HCT116 (cell line): ENCODE results near the gene SPATA45. TPM values are rescaled to one million over a fixed set of nuclear protein-coding genes. Genes with fewer than 3 reads are reported as not detected.

Experiments
- ATAC-seq: fragments of 200-7000 bp; cut with Tn5 transposase; 2 replicates; pipeline ENCODE4 v1.9.1; 2020; ENCODE audit warnings: mild to moderate bottlenecking, moderate library complexity
- BruUV-seq: library from RNA; stranded (reverse); fragments of 400-500 nt; replicated peaks from 2 replicates; lab custom pipeline; 2021; lab: Mats Ljungman, UMichigan
- CTCF ChIA-PET: fragments of 300-600 bp; sonication (Branson Sonifier 250); formaldehyde crosslinking; loops from one replicate; lab custom pipeline; 2021; ENCODE audit warnings: antibody characterized with exemption; lab: Charles Lee
- POLR2A ChIA-PET: fragments of 300-600, 350-600 bp; sonication (Branson Sonifier 250); formaldehyde crosslinking; loops from one replicate; lab custom pipeline; 2021; ENCODE audit warnings: antibody characterized with exemption; lab: Charles Lee
- RAD21 ChIA-PET, 2 experiments: fragments of 300-600 bp; sonication (Branson Sonifier 250); formaldehyde crosslinking; loops; one replicate each; lab custom pipeline; 2023; ENCODE audit warnings: low total read pairs in 2 of 2; ENCODE audit not compliant: uncharacterized antibody in 2 of 2, unreplicated experiment in 2 of 2, low non-redundant PET in 1 of 2; lab: Charles Lee
- DNase-seq: peaks from one replicate; pipeline ENCODE4 v3.0.0-alpha.2; 2010; ENCODE audit warnings: low read depth, low spot score
- H2AFZ ChIP-seq: fragments of 200-600 bp; shearing (Covaris generic), sonication (generic); 2 replicates; pipeline ENCODE4 v1.6.1; 2017; ENCODE audit warnings: low read depth, mixed run types, mixed read lengths, antibody characterized with exemption, low read length; ENCODE audit not compliant: poor library complexity, severe bottlenecking
- H3K27ac ChIP-seq: 2 replicates; pipeline ENCODE4 v1.5.1; 2012; ENCODE audit warnings: low read depth, low read length
- H3K27me3 ChIP-seq: fragments of 200-600 bp; sonication (generic); 2 replicates; pipeline ENCODE4 v1.6.1; 2016; ENCODE audit warnings: mixed run types, low read length, mixed read lengths; ENCODE audit not compliant: insufficient read depth
- H3K36me3 ChIP-seq, 2 experiments: fragments of 200-500 bp in 1 of 2; fragments of 200-600 bp in 1 of 2; sonication (Bioruptor generic) in 1 of 2; sonication (generic) in 1 of 2; 2 replicates each; pipeline versions ENCODE4 v1.5.1 to v1.6.1; 2014 to 2016; ENCODE audit warnings: low read length in 2 of 2, inconsistent platforms in 1 of 2, mixed read lengths in 1 of 2, mixed run types in 1 of 2; ENCODE audit not compliant: insufficient read depth in 2 of 2, control insufficient read depth in 1 of 2
- H3K4me1 ChIP-seq, 2 experiments: fragments of 200-600 bp in 1 of 2; sonication (generic) in 1 of 2; 2 replicates each; pipeline versions ENCODE4 v1.5.1 to v1.6.1; 2012 to 2017; ENCODE audit warnings: low read length in 2 of 2, inconsistent platforms in 1 of 2, mild to moderate bottlenecking in 1 of 2, mixed read lengths in 1 of 2, mixed run types in 1 of 2, moderate library complexity in 1 of 2; ENCODE audit not compliant: insufficient read depth in 2 of 2, control insufficient read depth in 1 of 2
- H3K4me2 ChIP-seq: fragments of 200-600 bp; sonication (generic); 2 replicates; pipeline ENCODE4 v1.6.1; 2017; ENCODE audit warnings: mixed run types, low read length, mixed read lengths
- H3K4me3 ChIP-seq, 2 experiments: fragments of 200-600 bp in 1 of 2; sonication (generic) in 1 of 2; replicated peaks in 1 of 2; 2 replicates each; pipeline ENCODE4 v1.5.1; 2011 to 2016; ENCODE audit warnings: low read length in 2 of 2, control low read depth in 1 of 2, low read depth in 1 of 2, mild to moderate bottlenecking in 1 of 2, mixed read lengths in 1 of 2, mixed run types in 1 of 2
- H3K79me2 ChIP-seq: fragments of 200-600 bp; sonication (generic); 2 replicates; pipeline ENCODE4 v1.6.1; 2017; ENCODE audit warnings: mild to moderate bottlenecking, mixed run types, low read length, moderate library complexity, mixed read lengths; ENCODE audit not compliant: insufficient read depth
- H3K9ac ChIP-seq: fragments of 200-600 bp; sonication (generic); 2 replicates; pipeline ENCODE4 v1.6.1; 2016; ENCODE audit warnings: low read length, mixed read lengths
- H3K9me2 ChIP-seq: fragments of 200-600 bp; sonication (generic), shearing (Covaris generic); 2 replicates; pipeline ENCODE4 v1.6.1; 2017; ENCODE audit warnings: mixed run types, mild to moderate bottlenecking, moderate library complexity; ENCODE audit not compliant: insufficient read depth
- H3K9me3 ChIP-seq, 2 experiments: fragments of 200-500 bp in 1 of 2; fragments of 200-600 bp in 1 of 2; sonication (Bioruptor generic) in 1 of 2; sonication (generic) in 1 of 2; 2 replicates each; pipeline ENCODE4 v1.6.1; 2014 to 2017; ENCODE audit warnings: low read length in 2 of 2, mixed read lengths in 2 of 2, inconsistent platforms in 1 of 2, low read depth in 1 of 2, mild to moderate bottlenecking in 1 of 2, mixed run types in 1 of 2, moderate library complexity in 1 of 2; ENCODE audit not compliant: control insufficient read depth in 1 of 2, insufficient read depth in 1 of 2
- H4K20me1 ChIP-seq: fragments of 200-600 bp; sonication (generic), shearing (Covaris generic); 2 replicates; pipeline ENCODE4 v1.6.1; 2017; ENCODE audit warnings: mixed run types, mild to moderate bottlenecking, moderate library complexity; ENCODE audit not compliant: insufficient read depth
- ATF3 ChIP-seq: IDR thresholded peaks from 2 replicates; pipeline ENCODE4 v1.6.1; 2012
- CBX3 ChIP-seq: IDR thresholded peaks from 2 replicates; pipeline ENCODE4 v1.6.1; 2012; ENCODE audit warnings: low read depth
- CTCF ChIP-seq, 3 experiments: fragments of 200-600 bp in 1 of 3; sonication (generic) in 1 of 3; IDR thresholded peaks in 2 of 3; conservative IDR thresholded peaks in 1 of 3; 2 replicates each; pipeline ENCODE4 v1.5.1; 2012 to 2017; ENCODE audit warnings: low read depth in 2 of 3, low read length in 2 of 3, antibody characterized with exemption in 1 of 3, borderline replicate concordance in 1 of 3, control low read depth in 1 of 3, mild to moderate bottlenecking in 1 of 3, mixed read lengths in 1 of 3, mixed run types in 1 of 3, moderate library complexity in 1 of 3; ENCODE audit not compliant: insufficient read depth in 1 of 3
- EGR1 ChIP-seq: IDR thresholded peaks from 2 replicates; pipeline ENCODE4 v1.6.1; 2012; ENCODE audit warnings: low read depth
- ELF1 ChIP-seq: IDR thresholded peaks from 2 replicates; pipeline ENCODE4 v1.6.1; 2012; ENCODE audit warnings: low read depth, borderline replicate concordance
- EZH2phosphoT487 ChIP-seq: fragments of 200-600 bp; IDR thresholded peaks from 2 replicates; pipeline ENCODE4 v1.6.1; 2018; ENCODE audit warnings: antibody characterized with exemption, borderline replicate concordance
- FOSL1 ChIP-seq: IDR thresholded peaks from 2 replicates; pipeline ENCODE4 v1.6.1; 2012; ENCODE audit warnings: low read depth
- JUND ChIP-seq: IDR thresholded peaks from 2 replicates; pipeline ENCODE4 v1.6.1; 2012
- MAX ChIP-seq: IDR thresholded peaks from 2 replicates; pipeline ENCODE4 v1.6.1; 2012
- SIN3A ChIP-seq: IDR thresholded peaks from 2 replicates; pipeline ENCODE4 v1.6.1; 2012; ENCODE audit warnings: low read depth
- SP1 ChIP-seq: IDR thresholded peaks from 2 replicates; pipeline ENCODE4 v1.6.1; 2012; ENCODE audit warnings: low read depth
- SRF ChIP-seq: IDR thresholded peaks from 2 replicates; pipeline ENCODE4 v1.6.1; 2012; ENCODE audit warnings: low read depth
- YY1 ChIP-seq: IDR thresholded peaks from 2 replicates; pipeline ENCODE4 v1.6.1; 2011; ENCODE audit warnings: low read length, low read depth, moderate library complexity, mild to moderate bottlenecking; ENCODE audit not compliant: insufficient replicate concordance; ENCODE audit errors: extremely low read depth
- ZNF274 ChIP-seq: fragments of 200-500 bp; sonication (Bioruptor generic); IDR thresholded peaks from 2 replicates; pipeline ENCODE4 v1.6.1; 2014; ENCODE audit warnings: mild to moderate bottlenecking, low read depth, low read length, inconsistent platforms
- intact Hi-C: fragments of 100-400 bp; cut with micrococcal nuclease; formaldehyde crosslinking; loops from 2 replicates; pipeline ENCODE4 v1.10.0; 2022
- total RNA-seq: library from RNA; stranded (reverse); gene quantifications from one replicate; pipeline ENCODE4 v1.2.1, GENCODE V29; 2021; ENCODE audit not compliant: unreplicated experiment

Gene SPATA45
- total RNA-seq, 1 experiment from 2014 or later = not detected

GRCh38 chr1:212878418-212878817 is 31.0 kb upstream of the SPATA45 start:
- Histone ChIP-seq H3K27ac (no peak overlapping the region), H3K79me2 (peaks cover 2% of the 10 kb centered on the region; the same call in 1 of the 2 replicates), H3K9me2 (no peaks in the 10 kb centered on the region), H3K9me3 (no peaks in the 10 kb centered on the region), H3K4me1 (no peaks in the 10 kb centered on the region), H3K9ac (no peak overlapping the region), H3K4me3 (no peak overlapping the region)
- ATAC-seq = no peak
- CTCF ChIA-PET = no interaction called here
- BruUV-seq = no TSS peak
- TF ChIP-seq YY1 (no peak), CBX3 (no peak), MAX (no peak), JUND (no peak), SRF (no peak), SP1 (no peak), EZH2phosphoT487 (no peak), ZNF274 (no peak), CTCF (IDR thresholded peaks at IDR 0.05 in 2 of 3, conservative IDR thresholded peaks at IDR 0.05 in 1 of 3; ENCODE audit: borderline replicate concordance in 1 of 3, insufficient read depth in 1 of 3, low read depth in 2 of 3, low read length in 2 of 3) (no peak), EGR1 (no peak), FOSL1 (no peak), SIN3A (no peak), ATF3 (no peak), ELF1 (no peak)
- TF ChIP-seq, all 23 proteins: peak for 0
- Histone ChIP-seq H3K27me3 (no peaks in the 10 kb centered on the region), H3K36me3 (peaks cover 24 to 25% of the 10 kb centered on the region in 2 experiments), H2AFZ (no peak overlapping the region), H3K4me2 (no peak overlapping the region), H4K20me1 (no peaks in the 10 kb centered on the region)
- intact Hi-C loops = no loop called here
- POLR2A ChIA-PET = no interaction called here
- no peak for DNase-seq
- RAD21 ChIA-PET = no interaction called here
